ENCODE data around the gene FSTL4. TPM values are rescaled to one million over a fixed set of nuclear protein-coding genes. Genes with fewer than 3 reads are reported as not detected.

Gene FSTL4
- total RNA-seq, 1 experiment from 2014 or later = 14.3 TPM

DNA sequence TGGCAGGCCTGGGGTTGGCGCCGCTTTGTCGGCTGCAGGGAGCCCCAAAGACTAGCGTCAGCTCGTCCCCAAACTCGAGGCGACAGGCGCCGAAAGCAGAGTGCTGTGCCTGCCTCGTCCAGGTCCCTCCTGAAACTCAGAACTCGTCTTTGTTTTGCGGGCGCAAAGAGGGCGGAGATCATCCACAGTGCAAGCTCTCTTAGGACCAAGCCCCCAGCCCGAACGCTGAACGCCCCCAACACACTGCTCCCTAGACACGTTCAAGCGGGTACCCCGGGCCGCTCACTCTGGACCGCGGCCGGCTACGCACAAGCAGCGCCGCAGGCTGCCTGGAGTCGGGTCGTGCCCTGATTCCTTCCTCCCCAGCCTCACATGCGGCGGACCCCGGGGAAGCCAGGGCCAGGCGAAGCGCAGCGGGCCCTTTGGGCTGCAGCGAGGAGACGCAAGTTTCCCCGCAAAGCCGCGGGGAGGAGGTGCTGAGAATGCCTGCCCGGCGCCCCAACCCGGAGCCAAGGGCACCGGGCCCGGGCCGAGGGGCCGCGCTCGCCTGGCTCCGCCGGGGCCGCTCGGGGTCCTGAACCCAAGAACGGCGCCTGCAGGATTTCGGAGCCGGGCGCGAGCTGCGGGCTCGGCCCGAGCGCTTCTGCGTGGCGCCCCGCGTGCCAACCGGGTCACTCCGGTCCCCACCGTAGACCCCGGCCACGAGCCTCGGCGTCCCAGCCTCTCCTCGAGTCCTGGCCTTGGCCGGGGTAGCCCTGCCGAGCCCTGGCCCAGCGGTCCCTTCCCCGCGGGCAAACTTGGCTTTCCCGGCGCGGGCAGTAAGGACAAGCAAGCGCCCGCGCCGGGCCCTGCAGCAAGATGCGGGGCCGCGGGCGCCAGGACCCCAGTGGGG lies 738 bp downstream of the FSTL4 start:
- DNase-seq (ENCODE audit: extremely low read depth, low read depth) = no peak

GRCh38 chr5:133610489-133611356 lies 1.6 kb downstream of the FSTL4 start:
- DNase-seq (ENCODE audit: extremely low read depth, low read depth) = peak; percentile 60

DNA sequence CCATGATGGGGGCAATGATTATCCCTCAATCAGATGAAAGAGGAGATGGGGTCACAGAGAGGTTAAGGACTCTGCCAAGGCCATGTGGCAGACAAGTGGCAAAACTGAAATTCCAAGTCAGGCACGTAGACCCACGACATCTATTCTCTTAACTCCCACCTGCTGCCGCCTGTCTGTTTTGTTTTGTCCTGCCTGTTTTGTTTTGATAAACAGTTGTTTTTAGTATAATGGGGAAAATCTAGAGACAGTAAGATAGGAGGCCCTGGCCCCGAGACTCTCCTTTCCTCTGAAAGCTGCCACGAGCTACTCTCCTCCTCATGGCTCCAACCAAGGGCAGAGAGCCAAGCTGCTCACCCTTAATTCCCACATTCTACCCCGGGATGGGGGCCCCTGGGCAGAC lies 4.9 kb downstream of the FSTL4 start:
- DNase-seq (ENCODE audit: extremely low read depth, low read depth) = no peak

DNA sequence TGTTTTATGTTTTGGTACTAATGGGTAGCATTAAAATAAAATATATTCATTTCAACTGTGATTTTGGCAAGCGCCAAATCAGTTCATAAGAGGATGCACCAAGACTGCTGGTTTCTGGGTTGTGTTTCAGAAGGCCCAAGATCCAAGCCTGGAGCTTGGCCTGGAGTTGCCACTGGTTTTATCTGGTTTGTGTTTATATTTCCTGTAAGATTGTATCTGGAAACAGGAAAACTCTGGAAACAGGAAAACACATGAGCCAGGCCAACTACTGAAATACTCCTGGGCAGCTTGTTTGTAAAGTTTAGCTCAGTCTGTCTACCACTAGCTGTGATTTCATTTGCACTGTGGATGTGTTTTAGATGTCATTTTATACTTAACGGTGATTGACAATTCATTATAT lies 5.5 kb downstream of the FSTL4 start:
- no peak for DNase-seq (ENCODE audit: extremely low read depth, low read depth)

- no peak for DNase-seq (ENCODE audit: extremely low read depth, low read depth)
Observed at GRCh38 chr5:133605323-133605722, 7.0 kb downstream of the FSTL4 start.

- DNase-seq (ENCODE audit: extremely low read depth, low read depth) = no peak
Observed at GRCh38 chr5:133603711-133604110, 8.6 kb downstream of the FSTL4 start.

- no peak for DNase-seq (ENCODE audit: extremely low read depth, low read depth)
Observed at GRCh38 chr5:133602835-133603380, 9.4 kb downstream of the FSTL4 start.

- no peak for DNase-seq (ENCODE audit: extremely low read depth, low read depth)
Observed at GRCh38 chr5:133599600-133599999, 12.7 kb downstream of the FSTL4 start.

GRCh38 chr5:133599044-133599443 lies 13.3 kb downstream of the FSTL4 start:
- no peak for DNase-seq (ENCODE audit: extremely low read depth, low read depth)

DNA sequence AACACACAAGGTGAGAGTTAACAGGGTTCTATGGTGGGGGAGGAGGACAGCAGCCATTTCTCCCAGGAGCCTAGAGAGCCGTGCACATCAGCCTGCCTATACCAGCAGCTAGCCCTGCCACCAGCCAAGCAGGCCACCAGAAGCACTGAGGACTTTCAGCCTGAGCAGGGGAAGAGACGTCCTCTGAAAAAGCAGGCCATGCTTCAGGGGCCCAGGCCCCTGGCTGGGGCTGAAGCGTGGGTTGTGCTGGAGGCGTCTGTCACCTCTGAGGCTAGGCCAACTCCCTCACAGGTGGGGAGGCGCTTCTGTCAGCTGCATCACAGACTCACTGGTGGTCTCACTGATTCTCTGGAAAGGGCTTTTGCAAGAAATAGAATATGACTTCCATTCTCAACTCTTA lies 16.3 kb downstream of the FSTL4 start:
- no peak for DNase-seq (ENCODE audit: extremely low read depth, low read depth)

- DNase-seq (ENCODE audit: extremely low read depth, low read depth) = no peak
Observed at GRCh38 chr5:133595465-133595864, 16.9 kb downstream of the FSTL4 start.

DNA sequence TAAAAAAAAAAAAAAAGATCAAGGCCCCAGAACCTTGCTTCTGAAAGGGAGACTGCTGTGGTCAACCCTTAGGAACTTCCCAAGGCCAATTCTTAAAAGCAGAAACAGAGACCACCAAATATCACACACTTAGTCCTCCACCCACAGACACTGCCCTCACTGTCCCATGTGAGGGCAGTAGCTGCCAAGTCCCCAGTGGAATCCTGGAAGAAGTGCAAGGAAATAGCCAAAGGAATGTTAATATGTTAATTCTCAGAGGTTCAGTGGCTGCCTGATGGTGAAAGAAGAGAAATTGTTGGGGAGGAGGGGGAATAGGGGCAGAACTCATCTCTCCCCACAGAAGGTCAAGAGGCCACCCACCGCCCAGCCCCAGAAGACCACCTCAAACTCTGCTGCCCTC lies 23.1 kb downstream of the FSTL4 start:
- DNase-seq (ENCODE audit: extremely low read depth, low read depth) = no peak

GRCh38 chr5:133582971-133583370 lies 29.4 kb downstream of the FSTL4 start:
- no peak for DNase-seq (ENCODE audit: extremely low read depth, low read depth)

DNA sequence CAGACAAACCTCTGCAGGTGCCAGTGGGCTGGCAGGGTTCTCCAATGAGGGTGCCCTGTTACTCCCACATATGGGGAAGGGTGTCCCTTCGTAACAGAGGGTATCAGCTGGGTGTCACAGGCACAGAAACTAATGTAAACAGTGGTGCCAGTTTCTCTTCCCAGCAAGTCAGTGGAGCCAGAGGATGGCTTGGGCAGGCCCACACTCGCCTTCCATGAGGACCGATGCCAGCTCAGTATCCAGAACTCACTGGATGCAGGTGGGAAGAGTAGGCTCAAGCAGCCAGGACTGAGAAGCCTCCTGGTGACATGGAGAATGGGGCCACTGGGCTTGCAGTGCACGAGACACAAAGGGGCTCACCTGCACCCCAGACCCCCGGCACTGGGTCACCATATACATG lies 30.4 kb downstream of the FSTL4 start:
- DNase-seq (ENCODE audit: extremely low read depth, low read depth) = no peak

DNA sequence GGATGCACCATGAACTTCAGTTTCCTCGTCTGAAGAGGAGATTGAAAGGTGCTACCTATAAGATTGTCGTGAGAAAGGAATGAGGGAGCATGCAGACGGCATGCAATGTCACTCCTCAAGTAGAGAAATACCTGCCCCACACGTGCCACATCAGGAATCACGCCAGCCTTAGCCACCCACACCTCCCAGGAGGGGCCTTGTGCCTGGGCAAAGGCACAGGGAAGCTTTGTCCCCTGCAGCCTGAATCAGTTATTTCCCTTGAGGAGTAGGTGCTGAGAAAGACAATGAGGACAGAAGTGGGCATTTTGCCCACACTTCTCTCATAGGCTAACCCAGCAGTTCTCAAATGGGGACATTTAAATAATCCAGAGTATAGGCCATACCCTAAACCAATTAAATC lies 31.0 kb downstream of the FSTL4 start:
- DNase-seq (ENCODE audit: extremely low read depth, low read depth) = no peak

GRCh38 chr5:133580618-133581017 lies 31.7 kb downstream of the FSTL4 start:
- DNase-seq (ENCODE audit: extremely low read depth, low read depth) = no peak

GRCh38 chr5:133579766-133580165 lies 32.6 kb downstream of the FSTL4 start:
- DNase-seq (ENCODE audit: extremely low read depth, low read depth) = no peak

DNA sequence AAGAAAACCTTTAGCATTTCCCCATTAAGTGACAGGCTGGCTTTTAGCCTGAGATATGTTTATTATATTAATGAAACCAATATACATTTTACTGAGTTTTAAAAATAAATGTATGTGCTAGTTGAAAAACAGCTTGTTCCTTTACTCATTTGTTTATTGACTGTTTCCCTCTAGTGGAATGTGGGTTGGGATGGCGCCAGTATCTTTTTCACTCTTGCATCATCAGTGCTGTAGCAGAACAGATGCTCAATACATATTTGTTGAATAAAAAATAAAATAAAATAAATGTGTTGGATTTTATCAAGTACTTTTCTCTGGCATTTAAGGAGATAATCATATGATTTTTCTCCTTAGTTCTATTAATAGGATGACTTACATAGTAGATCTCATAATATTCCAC lies 43.0 kb downstream of the FSTL4 start:
- DNase-seq (ENCODE audit: extremely low read depth, low read depth) = peak; percentile 9

DNA sequence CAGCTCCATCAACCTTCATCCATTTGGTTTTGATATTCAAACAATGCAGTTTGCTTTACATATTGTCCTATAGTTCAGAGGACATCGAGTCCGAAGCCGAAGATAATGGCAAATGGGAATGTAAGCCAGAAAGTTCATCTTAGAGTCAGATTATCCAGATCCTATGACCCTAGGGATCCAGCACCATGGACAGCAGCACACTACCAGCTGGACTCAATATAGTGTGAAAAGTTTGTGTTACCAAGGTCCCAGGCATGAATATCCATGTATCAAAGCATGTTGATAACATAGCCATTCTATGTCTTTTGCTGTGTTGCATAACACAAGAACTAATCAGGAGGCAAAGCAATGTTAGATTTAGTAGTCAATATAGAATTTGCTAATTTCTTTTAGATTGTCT lies 46.3 kb downstream of the FSTL4 start:
- peak; percentile 40 for DNase-seq (ENCODE audit: extremely low read depth, low read depth)

GRCh38 chr5:133564921-133565565 lies 47.3 kb downstream of the FSTL4 start:
- DNase-seq (ENCODE audit: extremely low read depth, low read depth) = no peak

GRCh38 chr5:133562554-133562953 lies 49.8 kb downstream of the FSTL4 start:
- no peak for DNase-seq (ENCODE audit: extremely low read depth, low read depth)
